Keratinocyte (primary cell): ENCODE measurements around the gene KLHL29. TPM values are rescaled to one million over a fixed set of nuclear protein-coding genes. Genes with fewer than 3 reads are reported as not detected.

Source experiments
- DNase-seq: peaks from one replicate; pipeline ENCODE4 v3.0.0-alpha.2; 2011; ENCODE audit warnings: low read depth, missing footprints, low spot score
- FAIRE-seq: peaks from 2 replicates; lab custom pipeline; 2011; peaks lifted over from hg19 to GRCh38; lab: Jason Lieb, UNC
- H2AFZ ChIP-seq: 2 replicates; pipeline ENCODE4 v1.6.0; 2012; ENCODE audit warnings: low read length, control low read depth, inconsistent platforms; ENCODE audit not compliant: control insufficient read depth
- H3K27ac ChIP-seq: 2 replicates; pipeline ENCODE4 v1.5.1; 2011; ENCODE audit warnings: low read length; ENCODE audit not compliant: control insufficient read depth, insufficient read depth
- H3K27me3 ChIP-seq: 3 replicates; pipeline ENCODE4 v1.6.0; 2011; ENCODE audit warnings: low read length; ENCODE audit not compliant: control insufficient read depth, insufficient read depth; ENCODE audit errors: extremely low read depth
- H3K36me3 ChIP-seq, 2 experiments: 2 replicates in 1 of 2; 3 replicates in 1 of 2; pipeline ENCODE4 v1.5.1; 2011; ENCODE audit warnings: low read length in 2 of 2, mild to moderate bottlenecking in 1 of 2; ENCODE audit not compliant: control insufficient read depth in 2 of 2, insufficient read depth in 2 of 2; ENCODE audit errors: extremely low read depth in 1 of 2
- H3K4me1 ChIP-seq: 3 replicates; pipeline ENCODE4 v1.5.1; 2011; ENCODE audit warnings: low read length; ENCODE audit not compliant: control insufficient read depth, insufficient read depth; ENCODE audit errors: extremely low read depth
- H3K4me2 ChIP-seq: 3 replicates; pipeline ENCODE4 v1.6.0; 2011; ENCODE audit warnings: low read depth, low read length; ENCODE audit not compliant: control insufficient read depth, insufficient read depth; ENCODE audit errors: extremely low read depth
- H3K4me3 ChIP-seq, 3 experiments: fragments of 200-600 bp in 1 of 3; sonication (generic) in 1 of 3; 2 replicates in 2 of 3; 3 replicates in 1 of 3; pipeline ENCODE4 v1.5.1; 2011 to 2016; ENCODE audit warnings: low read length in 3 of 3, mild to moderate bottlenecking in 3 of 3, control low read depth in 2 of 3, inconsistent platforms in 1 of 3, low read depth in 1 of 3, mixed read lengths in 1 of 3, mixed run types in 1 of 3, moderate library complexity in 1 of 3; ENCODE audit not compliant: control insufficient read depth in 2 of 3, insufficient read depth in 2 of 3; ENCODE audit errors: extremely low read depth in 1 of 3
- H3K79me2 ChIP-seq: 2 replicates; pipeline ENCODE4 v1.6.0; 2012; ENCODE audit warnings: low read length; ENCODE audit not compliant: control insufficient read depth, insufficient read depth
- H3K9ac ChIP-seq: 3 replicates; pipeline ENCODE4 v1.6.0; 2011; ENCODE audit warnings: low read length; ENCODE audit not compliant: control insufficient read depth, insufficient read depth; ENCODE audit errors: extremely low read depth
- H3K9me1 ChIP-seq: 3 replicates; pipeline ENCODE4 v1.6.0; 2011; ENCODE audit warnings: low read length; ENCODE audit not compliant: control insufficient read depth, insufficient read depth; ENCODE audit errors: extremely low read depth
- H3K9me3 ChIP-seq: 2 replicates; pipeline ENCODE4 v1.5.1; 2012; ENCODE audit warnings: low read depth, low read length; ENCODE audit not compliant: control insufficient read depth
- H4K20me1 ChIP-seq: 3 replicates; pipeline ENCODE4 v1.6.0; 2011; ENCODE audit warnings: low read length; ENCODE audit not compliant: control insufficient read depth, insufficient read depth; ENCODE audit errors: extremely low read depth
- CTCF ChIP-seq, 3 experiments: IDR thresholded peaks in 1 of 3; conservative IDR thresholded peaks in 1 of 3; optimal IDR thresholded peaks in 1 of 3; 2 replicates in 2 of 3; 3 replicates in 1 of 3; pipeline versions ENCODE3 to v1.5.1; 2011; ENCODE audit warnings: low read length in 3 of 3, mild to moderate bottlenecking in 3 of 3, moderate library complexity in 2 of 3, control low read depth in 1 of 3, inconsistent platforms in 1 of 3; ENCODE audit not compliant: insufficient read depth in 2 of 3; ENCODE audit errors: extremely low read depth in 1 of 3
- EZH2 ChIP-seq: IDR thresholded peaks from one replicate; pipeline ENCODE4 v1.6.1; 2012; ENCODE audit warnings: inconsistent platforms, mild to moderate bottlenecking, low read length, moderate library complexity
- dilution Hi-C: fragments of 300-500 bp; cut with MboI; formaldehyde crosslinking; loops from one replicate; pipeline ENCODE4 v1.7.0; 2020; ENCODE audit warnings: low sequenced_read_pairs; ENCODE audit not compliant: extremely low pct_ligation_motif_present
- polyA plus RNA-seq, 5 experiments: library from polyadenylated mRNA; depleted of rRNA in 3 of 5; stranded (reverse) in 3 of 5; stranded (forward) in 1 of 5; unstranded in 1 of 5; fragments of >200 nt; gene quantifications; 1 replicate in 1 of 5; 2 replicates in 3 of 5; 3 replicates in 1 of 5; pipeline versions ENCODE4 v1.2.1 to v1.2.3, GENCODE V29; 2011 to 2012; ENCODE audit warnings: missing spikeins in 2 of 5, low read depth in 1 of 5, low replicate concordance in 1 of 5

KLHL29 gene
- polyA plus RNA-seq, 1 donor (not counting 4 experiments of a cell fraction or from before 2014, with no cell fraction given), result 4.7 TPM

- Histone ChIP-seq H3K9me3 (no peaks in the 10 kb centered on the region), H3K36me3 (peaks cover 0 to 5% of the 10 kb centered on the region in 2 experiments), H3K9me1 (no peaks in the 10 kb centered on the region), H3K4me2 (no peak overlapping the region), H3K27ac (no peak overlapping the region), H3K9ac (no peak overlapping the region), H3K27me3 (no peaks in the 10 kb centered on the region), H3K4me1 (peaks cover 10% of the 10 kb centered on the region), H2AFZ (no peak overlapping the region), H3K79me2 (no peaks in the 10 kb centered on the region), H3K4me3 (no peak overlapping the region), H4K20me1 (no peaks in the 10 kb centered on the region)
- dilution Hi-C loops, result no loop called here
- FAIRE-seq (no peak), DNase-seq (no peak)
- TF ChIP-seq EZH2 (no peak), CTCF (optimal IDR thresholded peaks at IDR 0.05 in 1 of 3, IDR thresholded peaks at IDR 0.05 in 1 of 3, conservative IDR thresholded peaks at IDR 0.05 in 1 of 3; ENCODE audit: extremely low read depth in 1 of 3, insufficient read depth in 2 of 3, low read length in 3 of 3) (no peak)
Measured at GRCh38 chr2:23649303-23649702, 264.3 kb downstream of the KLHL29 start.

GRCh38 chr2:23649819-23650218, 264.8 kb downstream of the KLHL29 start:
- Histone ChIP-seq H3K9me3 (no peaks in the 10 kb centered on the region), H3K4me1 (peaks cover 14% of the 10 kb centered on the region), H3K79me2 (no peaks in the 10 kb centered on the region), H3K27me3 (no peaks in the 10 kb centered on the region), H2AFZ (no peak overlapping the region), H3K4me3 (no peak overlapping the region), H3K9me1 (no peaks in the 10 kb centered on the region), H4K20me1 (no peaks in the 10 kb centered on the region), H3K4me2 (no peak overlapping the region), H3K9ac (no peak overlapping the region), H3K27ac (no peak overlapping the region), H3K36me3 (peaks cover 0 to 5% of the 10 kb centered on the region in 2 experiments)
- DNase-seq (no peak), FAIRE-seq (no peak)
- TF ChIP-seq CTCF (optimal IDR thresholded peaks at IDR 0.05 in 1 of 3, IDR thresholded peaks at IDR 0.05 in 1 of 3, conservative IDR thresholded peaks at IDR 0.05 in 1 of 3; ENCODE audit: extremely low read depth in 1 of 3, insufficient read depth in 2 of 3, low read length in 3 of 3) (no peak), EZH2 (no peak)
- dilution Hi-C loops, result no loop called here
